ENCODE data around the gene MROH2A.

MROH2A gene

DNA sequence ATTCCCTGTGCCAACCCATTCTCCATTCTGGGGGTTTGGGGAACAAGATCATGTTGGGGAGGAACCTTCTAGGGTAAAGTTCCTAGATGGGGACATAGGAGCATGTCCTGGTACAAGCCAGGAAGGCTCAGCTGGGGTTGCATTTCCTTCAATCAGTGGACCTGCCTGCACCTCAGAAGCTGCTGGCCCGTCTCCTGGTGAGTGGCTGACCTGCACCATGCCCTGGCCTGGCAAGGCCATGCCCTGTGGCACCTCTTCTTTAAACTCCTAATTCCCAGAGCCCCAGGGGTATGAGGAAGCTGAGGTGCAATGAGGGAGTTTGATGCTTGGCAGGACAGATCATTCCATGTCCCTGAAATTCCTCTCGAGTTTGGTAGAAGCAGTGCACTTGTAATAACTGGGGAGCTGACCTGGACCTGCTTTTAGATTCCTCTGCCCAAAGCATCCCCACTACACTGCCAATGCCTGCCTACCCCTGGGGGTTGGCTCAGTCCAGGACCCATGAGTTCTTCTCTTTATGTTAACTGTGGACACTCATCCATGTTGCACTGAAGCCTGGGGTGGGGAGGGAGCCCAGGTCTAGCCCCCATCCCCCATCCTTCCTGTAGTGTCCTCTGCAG, 25.3 kb downstream of the MROH2A start:
- Mint-ChIP-seq H3K9me3 (peaks cover 4% of the 10 kb centered on the region), H3K36me3 (no peaks in the 10 kb centered on the region), H3K27me3 (peaks cover 5% of the 10 kb centered on the region), H3K4me3 (no peak overlapping the region), H3K4me1 (no peaks in the 10 kb centered on the region), H3K27ac (no peak overlapping the region)

DNA sequence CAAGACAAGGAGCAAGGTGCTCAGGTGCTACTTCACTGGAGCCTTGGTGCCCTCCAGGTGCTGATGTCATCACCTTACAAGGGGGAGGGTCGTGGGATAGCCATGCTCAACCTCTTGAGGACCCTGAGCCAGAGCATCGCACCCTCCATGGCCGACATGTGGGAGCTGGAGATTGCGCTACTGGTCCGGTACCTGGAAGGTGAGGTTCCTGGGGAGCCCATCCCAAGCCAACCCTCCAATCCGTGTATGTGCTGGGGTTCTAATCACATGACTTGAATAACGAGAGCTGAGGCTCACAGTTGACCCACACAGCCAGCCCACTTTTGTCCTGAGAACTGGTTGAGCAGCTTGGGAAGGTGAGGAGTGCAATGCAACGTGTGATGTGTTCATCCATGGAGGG, 25.9 kb downstream of the MROH2A start:
- Mint-ChIP-seq H3K4me1 (no peaks in the 10 kb centered on the region), H3K36me3 (no peaks in the 10 kb centered on the region), H3K27ac (no peak overlapping the region), H3K27me3 (peaks cover 5% of the 10 kb centered on the region), H3K4me3 (no peak overlapping the region), H3K9me3 (peaks cover 4% of the 10 kb centered on the region)

DNA sequence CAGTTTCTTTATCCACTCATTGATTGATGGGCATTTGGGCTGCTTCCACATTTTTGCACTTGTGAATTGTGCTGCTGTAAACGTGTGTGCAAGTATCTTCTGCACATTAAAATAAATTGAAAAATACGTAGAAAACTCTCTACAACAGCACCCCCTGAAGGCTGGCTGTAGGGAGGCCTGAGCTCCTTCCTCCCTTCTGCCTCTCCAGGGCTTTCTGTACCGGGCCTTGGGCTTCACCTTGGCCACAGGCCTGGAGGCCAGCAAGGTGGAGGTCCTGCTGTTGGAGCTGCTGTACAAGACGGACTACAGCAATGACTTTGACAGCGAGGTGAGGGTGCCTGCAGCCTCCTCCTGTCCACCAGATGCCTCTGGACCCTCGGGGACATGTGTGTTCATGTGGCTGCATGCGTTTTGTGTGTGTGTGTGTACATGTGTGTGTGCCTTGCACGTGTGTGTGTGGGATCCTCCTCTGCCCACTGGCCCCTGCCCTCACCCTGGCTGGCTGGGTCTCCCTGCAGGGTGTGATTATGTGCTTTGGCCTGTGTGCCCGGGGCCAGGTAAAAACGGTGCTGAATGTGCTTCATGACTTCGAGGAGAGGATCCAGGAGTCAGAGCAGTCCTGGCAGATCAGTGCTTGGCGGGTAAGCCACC, 29.2 kb downstream of the MROH2A start:
- Mint-ChIP-seq H3K36me3 (no peaks in the 10 kb centered on the region), H3K4me3 (no peak overlapping the region), H3K4me1 (no peaks in the 10 kb centered on the region), H3K27ac (no peak overlapping the region), H3K27me3 (peaks cover 5% of the 10 kb centered on the region), H3K9me3 (no peaks in the 10 kb centered on the region)

DNA sequence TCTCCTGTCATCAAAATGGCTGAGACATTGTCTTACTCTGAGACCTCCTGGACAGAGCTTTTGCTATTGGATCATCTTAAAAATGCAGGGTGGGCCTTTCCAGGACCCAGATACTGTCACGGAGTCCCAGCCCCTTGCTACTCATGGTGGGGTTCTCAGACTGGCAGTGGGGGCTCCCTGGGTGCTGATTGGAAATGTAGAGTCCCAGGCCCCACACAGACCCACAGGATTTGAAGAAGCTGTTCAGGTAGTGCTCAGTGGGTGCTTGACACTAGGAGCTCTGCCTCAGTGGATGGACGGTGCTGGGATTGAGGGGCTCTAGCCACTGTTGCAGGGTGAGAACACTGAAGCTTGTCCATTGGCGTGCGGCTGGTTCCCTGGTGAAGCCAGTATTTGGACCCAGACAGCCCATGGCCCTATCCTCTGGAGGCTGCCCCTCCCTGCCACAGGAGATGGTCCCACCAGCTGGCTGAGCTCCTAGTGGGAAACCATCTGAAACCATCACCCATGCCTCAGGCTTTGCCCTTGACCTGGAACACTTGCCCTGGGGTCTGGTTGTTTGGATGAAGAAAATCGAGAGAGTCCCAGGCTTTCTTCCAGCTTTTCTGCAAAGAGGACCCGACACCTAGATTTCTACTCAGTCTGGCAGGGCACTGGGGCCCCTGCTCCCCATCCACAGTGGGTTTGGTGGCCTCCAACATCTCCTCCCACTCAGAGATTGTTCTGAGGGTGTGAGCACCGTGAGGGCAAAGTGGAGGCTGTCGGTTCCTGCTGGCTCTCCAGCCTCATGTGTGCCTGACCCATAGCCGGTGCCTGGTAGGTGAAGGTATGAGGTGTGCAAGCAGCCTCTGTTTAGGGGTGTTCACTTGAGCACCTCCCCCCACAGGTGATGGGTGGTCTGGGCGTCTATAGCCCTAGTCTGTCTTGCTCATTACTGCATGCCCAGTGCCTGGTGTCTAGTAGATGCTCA, 30.1 kb downstream of the MROH2A start:
- H3K27me3 Mint-ChIP-seq: peaks cover 1% of the 10 kb centered on the region
- no peak overlapping the region for H3K4me3 Mint-ChIP-seq
- no peaks in the 10 kb centered on the region for H3K4me1 Mint-ChIP-seq
- H3K9me3 Mint-ChIP-seq: no peaks in the 10 kb centered on the region
- H3K36me3 Mint-ChIP-seq: no peaks in the 10 kb centered on the region
- no peak overlapping the region for H3K27ac Mint-ChIP-seq

DNA sequence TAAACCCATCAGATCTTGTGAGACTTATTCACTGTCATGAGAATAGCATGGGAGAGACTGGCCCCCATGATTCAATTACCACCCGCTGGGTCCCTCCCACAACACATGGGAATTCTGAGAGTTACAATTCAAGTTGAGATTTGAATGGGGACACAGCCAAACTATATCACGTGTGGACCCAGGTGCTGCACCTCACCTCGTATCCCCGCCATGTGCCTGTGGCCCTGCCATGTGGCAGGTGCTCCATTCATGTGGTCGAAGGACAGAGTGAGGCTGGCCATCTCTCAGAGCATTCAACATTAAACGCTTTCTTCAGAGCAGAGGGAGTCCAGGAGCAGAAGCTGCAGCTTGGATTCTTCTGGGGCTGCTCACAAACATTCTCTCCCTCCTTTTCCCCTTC, 32.3 kb downstream of the MROH2A start:
- Mint-ChIP-seq H3K36me3 (no peaks in the 10 kb centered on the region), H3K9me3 (no peaks in the 10 kb centered on the region), H3K27me3 (peaks cover 1% of the 10 kb centered on the region), H3K4me3 (no peak overlapping the region), H3K4me1 (no peaks in the 10 kb centered on the region), H3K27ac (no peak overlapping the region)

DNA sequence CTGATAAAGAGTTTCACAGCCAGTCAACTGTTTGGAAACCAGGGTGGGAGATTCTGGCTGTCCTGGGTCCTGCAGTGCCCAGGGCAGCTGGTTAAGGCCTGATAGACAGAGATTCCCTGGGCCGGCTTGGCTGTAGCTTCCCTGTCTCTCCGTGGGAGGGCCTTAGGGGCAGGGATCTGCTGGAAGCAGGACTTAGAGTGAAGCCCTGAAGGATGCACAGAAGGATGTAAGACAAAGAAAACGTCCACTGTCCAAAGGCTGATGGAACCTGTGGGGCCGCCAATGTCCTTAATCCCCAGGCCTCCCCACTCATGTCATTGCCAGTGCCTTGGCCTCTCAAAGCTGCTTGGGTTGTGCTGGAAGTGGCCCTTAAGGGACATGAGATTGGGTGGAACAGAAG, 33.0 kb downstream of the MROH2A start:
- Mint-ChIP-seq H3K36me3 (no peaks in the 10 kb centered on the region), H3K27me3 (peaks cover 1% of the 10 kb centered on the region), H3K4me3 (no peak overlapping the region), H3K4me1 (no peaks in the 10 kb centered on the region), H3K27ac (no peak overlapping the region), H3K9me3 (no peaks in the 10 kb centered on the region)

DNA sequence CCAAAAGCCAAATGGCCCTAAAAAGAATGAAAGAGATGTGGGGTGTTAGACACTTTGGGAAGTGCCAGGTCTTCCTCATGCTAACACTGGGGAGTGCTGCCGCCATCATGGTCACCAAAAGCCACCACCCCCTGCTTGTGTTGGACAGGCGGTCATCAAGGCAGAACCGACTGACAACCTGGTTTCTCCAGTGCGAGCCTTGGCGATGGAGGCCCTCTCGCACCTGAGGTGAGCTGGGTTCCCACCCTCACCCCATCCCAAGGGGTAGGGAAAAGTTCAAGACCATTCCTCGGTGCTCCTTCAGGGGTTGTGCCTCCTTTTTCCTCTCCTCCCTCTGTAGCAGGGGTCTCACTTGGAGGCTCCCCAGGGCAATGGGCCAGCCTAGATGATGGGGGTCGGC, 33.6 kb downstream of the MROH2A start:
- no peaks in the 10 kb centered on the region for H3K4me1 Mint-ChIP-seq
- peaks cover 1% of the 10 kb centered on the region for H3K27me3 Mint-ChIP-seq
- H3K27ac Mint-ChIP-seq: no peak overlapping the region
- H3K9me3 Mint-ChIP-seq: no peaks in the 10 kb centered on the region
- no peaks in the 10 kb centered on the region for H3K36me3 Mint-ChIP-seq
- H3K4me3 Mint-ChIP-seq: no peak overlapping the region

DNA sequence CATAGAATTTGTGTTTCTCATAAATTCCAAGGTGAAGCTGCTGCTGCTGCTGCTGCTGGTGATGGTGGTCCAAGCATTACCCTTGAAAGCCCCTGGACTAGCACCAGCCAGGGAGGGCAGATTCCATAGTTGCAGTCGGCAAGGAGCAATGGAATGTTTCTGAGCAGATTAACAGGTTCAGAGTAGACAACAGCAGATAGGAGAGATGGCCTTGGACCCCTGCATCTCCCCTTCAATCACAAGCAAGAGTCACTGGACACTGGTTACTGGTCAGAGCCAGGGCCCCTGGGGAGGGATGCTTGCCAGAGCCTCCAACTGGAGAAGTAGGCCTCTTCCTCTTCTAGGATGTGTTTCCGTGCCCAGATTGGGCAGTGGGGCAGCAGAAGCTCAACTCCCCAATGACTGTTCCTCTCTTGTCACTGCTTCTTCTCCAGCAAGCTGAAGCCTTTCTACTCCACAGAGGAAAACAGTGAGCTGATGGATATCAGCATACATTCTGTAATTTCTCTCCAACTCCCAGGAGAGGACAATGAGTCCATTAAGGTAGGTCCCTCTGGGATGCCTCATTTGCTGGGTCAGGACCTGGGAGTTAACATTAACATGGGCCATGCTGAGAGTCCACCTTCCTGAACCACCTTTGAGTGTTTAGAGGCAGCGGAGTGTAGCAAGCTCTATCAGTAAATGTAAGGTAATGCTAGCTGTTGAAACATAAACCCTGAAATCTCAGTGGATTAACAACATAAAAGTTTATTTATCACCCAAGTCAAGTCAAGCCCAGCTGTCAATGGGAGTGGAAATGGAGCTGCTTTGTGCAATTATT, 35.3 kb downstream of the MROH2A start:
- H3K27ac Mint-ChIP-seq: no peak overlapping the region
- H3K27me3 Mint-ChIP-seq: peaks cover 1% of the 10 kb centered on the region
- no peaks in the 10 kb centered on the region for H3K36me3 Mint-ChIP-seq
- H3K4me3 Mint-ChIP-seq: no peak overlapping the region
- H3K9me3 Mint-ChIP-seq: no peaks in the 10 kb centered on the region
- H3K4me1 Mint-ChIP-seq: no peaks in the 10 kb centered on the region

DNA sequence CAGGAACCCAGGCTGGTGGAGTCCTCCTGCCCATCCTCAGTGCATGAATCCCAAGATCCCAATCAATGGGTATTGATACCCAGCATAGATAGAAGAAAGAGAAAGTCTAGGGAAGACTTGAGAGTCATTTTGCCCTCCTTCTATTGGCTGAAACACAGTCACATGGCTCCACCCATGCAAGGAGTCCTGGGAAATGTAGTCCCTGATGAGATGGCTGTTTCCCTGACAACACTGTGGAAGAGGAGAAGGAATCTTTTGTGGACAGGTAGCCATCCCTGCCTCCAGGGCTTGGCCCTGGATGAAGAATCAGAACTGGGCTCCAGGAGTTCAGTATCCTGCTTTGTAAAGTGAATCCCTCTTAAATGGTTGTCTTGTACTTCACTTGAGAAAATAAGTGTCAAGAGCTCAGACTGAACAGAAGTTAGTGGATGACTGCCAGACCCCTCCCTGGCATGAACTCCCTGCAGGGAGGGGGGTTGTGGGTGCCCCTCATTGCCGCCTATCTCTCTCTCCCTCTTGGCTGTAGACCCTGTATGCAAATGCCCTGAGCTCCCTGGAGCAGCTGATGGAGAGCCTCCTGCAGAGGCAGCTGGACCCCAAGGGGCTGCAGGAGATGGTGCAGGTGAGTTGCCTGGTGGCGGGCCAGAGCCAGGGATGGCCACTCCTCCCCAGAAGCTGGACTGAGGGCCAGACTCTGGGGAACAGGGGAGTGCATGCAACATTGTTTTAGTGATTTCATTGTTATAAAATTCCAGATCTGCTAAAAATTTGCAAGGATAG, 36.1 kb downstream of the MROH2A start:
- Mint-ChIP-seq H3K4me3 (no peak overlapping the region), H3K36me3 (no peaks in the 10 kb centered on the region), H3K27me3 (peaks cover 1% of the 10 kb centered on the region), H3K27ac (no peak overlapping the region), H3K4me1 (no peaks in the 10 kb centered on the region), H3K9me3 (no peaks in the 10 kb centered on the region)

DNA sequence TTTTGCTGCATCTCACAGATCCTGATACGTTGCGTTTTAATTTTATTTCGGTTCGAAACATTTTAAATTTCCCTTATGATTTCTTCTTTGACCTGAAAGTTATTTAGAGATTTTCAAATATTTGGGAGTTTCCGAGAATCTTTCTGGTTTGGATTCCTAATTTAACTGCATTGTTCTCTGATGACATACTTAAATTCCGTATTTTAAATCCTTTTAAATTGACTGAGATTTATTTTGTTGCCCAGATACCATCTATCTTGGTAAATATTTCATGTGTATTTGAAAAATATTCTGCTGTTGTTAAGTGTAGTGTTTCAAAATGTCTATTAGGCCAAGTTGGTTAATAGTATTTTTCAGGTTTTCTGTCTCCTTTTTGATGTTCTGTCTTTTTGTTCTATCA, 37.7 kb downstream of the MROH2A start:
- H3K4me3 Mint-ChIP-seq: no peak overlapping the region
- H3K27ac Mint-ChIP-seq: no peak overlapping the region
- H3K36me3 Mint-ChIP-seq: no peaks in the 10 kb centered on the region
- no peaks in the 10 kb centered on the region for H3K9me3 Mint-ChIP-seq
- no peaks in the 10 kb centered on the region for H3K27me3 Mint-ChIP-seq
- H3K4me1 Mint-ChIP-seq: no peaks in the 10 kb centered on the region

DNA sequence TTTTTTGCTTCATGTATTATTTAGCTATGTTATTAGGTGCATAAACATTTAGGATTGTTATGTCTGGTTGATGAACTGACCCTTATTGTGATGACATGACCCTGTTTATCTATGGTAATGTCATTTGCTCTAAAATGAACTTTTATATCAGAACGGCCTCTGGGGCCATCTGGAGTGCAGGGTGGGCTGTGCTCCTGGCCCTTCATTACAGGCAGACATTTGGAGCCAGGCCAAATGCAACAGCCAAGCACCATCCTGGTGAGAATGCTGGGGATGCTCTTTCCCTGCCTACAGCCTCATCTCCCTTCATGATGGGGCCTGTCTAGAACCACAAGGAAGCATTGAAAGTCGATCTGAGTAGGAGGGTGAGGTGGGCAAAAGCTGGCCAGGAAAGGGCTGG, 38.2 kb downstream of the MROH2A start:
- H3K36me3 Mint-ChIP-seq: no peaks in the 10 kb centered on the region
- H3K4me3 Mint-ChIP-seq: no peak overlapping the region
- no peaks in the 10 kb centered on the region for H3K9me3 Mint-ChIP-seq
- H3K27ac Mint-ChIP-seq: no peak overlapping the region
- H3K27me3 Mint-ChIP-seq: no peaks in the 10 kb centered on the region
- no peaks in the 10 kb centered on the region for H3K4me1 Mint-ChIP-seq

DNA sequence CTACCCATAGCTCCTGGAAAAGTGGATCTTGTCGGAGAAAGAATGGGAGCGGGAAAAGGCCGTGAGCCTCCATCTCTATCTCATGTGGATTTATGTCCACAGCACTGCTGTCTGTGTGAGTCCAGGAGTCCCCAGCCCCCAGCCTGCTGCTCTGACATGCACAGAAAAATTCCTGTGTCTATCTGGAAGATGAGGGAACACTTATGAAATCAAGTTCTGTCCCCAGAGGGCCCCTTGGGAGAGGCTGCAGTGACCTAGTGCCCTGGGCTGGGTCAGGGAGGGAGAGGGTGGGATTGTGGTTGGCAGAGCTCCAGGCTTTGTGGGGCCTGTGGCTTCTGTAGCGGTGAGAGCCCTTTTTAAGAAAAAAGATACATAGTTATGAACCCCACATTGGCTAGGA, 38.6 kb downstream of the MROH2A start:
- no peaks in the 10 kb centered on the region for H3K27me3 Mint-ChIP-seq
- no peaks in the 10 kb centered on the region for H3K9me3 Mint-ChIP-seq
- no peaks in the 10 kb centered on the region for H3K36me3 Mint-ChIP-seq
- H3K4me1 Mint-ChIP-seq: no peaks in the 10 kb centered on the region
- H3K27ac Mint-ChIP-seq: no peak overlapping the region
- no peak overlapping the region for H3K4me3 Mint-ChIP-seq

DNA sequence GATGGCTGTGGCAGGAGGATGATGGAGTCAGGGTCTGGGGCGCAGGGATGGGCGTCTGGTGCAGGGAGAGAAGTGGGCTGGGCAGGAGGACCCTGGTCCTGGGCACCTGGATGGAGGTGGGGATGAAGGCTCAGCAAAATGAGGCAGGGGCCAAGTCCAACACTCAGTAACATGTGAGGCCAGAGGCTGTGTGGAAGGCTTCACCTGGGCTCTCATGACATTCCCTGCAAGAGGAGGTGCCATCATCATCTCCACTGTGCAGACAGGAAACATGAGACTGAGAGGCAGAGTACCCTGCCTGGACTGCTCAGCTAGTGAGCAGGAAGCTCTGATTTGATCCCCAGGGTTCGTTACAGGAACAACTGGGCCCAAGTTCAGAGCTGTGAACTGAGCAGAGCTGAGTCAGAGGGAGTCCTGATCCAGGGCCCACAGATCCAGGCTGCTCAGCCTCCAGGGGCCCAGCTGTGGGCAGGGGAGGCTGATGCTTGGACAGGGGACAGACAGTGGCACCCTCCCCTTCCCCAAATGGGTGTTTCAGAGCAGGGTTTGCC, 39.3 kb downstream of the MROH2A start:
- Mint-ChIP-seq H3K27me3 (no peaks in the 10 kb centered on the region), H3K27ac (no peak overlapping the region), H3K4me1 (no peaks in the 10 kb centered on the region), H3K9me3 (no peaks in the 10 kb centered on the region), H3K36me3 (no peaks in the 10 kb centered on the region), H3K4me3 (no peak overlapping the region)

DNA sequence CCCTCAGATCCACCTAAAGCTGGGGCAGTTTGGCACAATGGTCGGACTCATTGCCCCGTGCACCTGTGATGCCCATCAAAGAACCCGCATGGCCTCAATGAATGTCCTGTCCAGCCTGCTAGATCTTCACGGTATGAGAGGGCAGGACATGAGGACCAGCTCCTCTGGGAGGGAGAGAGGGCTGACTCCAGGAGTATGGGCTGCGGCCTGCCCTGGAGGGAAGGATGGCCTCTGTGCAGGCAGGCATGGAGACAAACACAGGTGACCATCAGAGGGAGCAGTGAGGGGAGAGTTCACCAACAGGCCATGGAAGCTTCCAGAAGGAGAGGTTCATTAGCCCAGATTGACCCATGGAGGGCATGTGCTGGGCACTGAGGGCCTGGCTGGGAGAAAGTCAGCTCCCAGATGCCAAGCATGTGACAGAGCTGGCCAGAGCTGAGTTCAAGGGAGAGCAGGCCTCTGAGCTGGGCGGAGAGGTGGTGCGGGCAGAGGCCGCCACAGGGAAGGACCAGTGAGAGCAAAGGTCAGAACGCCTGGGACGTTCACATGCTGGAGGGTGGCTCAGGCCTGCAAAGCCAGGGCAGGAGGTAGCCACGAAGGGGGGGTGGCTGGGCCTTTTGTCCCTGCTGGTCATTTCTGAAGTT, 40.0 kb downstream of the MROH2A start:
- Mint-ChIP-seq H3K27ac (no peak overlapping the region), H3K27me3 (no peaks in the 10 kb centered on the region), H3K4me1 (no peaks in the 10 kb centered on the region), H3K36me3 (no peaks in the 10 kb centered on the region), H3K9me3 (no peaks in the 10 kb centered on the region), H3K4me3 (no peak overlapping the region)

Measured in activated naive CD4-positive, alpha-beta T cell treated with anti-CD3 and anti-CD28 coated beads, Interleukin-2, amount 50 U/mL, for 24 hours (primary cell).